ENCODE data around the gene SCN9A. TPM values are rescaled to one million over a fixed set of nuclear protein-coding genes. Genes with fewer than 3 reads are reported as not detected.

Gene SCN9A
- total and polyA plus RNA-seq, 2 of the 8 experiments (the other 6 are each of a cell fraction or from before 2014, with no cell fraction given) = 1.6 to 6.2 TPM

DNA sequence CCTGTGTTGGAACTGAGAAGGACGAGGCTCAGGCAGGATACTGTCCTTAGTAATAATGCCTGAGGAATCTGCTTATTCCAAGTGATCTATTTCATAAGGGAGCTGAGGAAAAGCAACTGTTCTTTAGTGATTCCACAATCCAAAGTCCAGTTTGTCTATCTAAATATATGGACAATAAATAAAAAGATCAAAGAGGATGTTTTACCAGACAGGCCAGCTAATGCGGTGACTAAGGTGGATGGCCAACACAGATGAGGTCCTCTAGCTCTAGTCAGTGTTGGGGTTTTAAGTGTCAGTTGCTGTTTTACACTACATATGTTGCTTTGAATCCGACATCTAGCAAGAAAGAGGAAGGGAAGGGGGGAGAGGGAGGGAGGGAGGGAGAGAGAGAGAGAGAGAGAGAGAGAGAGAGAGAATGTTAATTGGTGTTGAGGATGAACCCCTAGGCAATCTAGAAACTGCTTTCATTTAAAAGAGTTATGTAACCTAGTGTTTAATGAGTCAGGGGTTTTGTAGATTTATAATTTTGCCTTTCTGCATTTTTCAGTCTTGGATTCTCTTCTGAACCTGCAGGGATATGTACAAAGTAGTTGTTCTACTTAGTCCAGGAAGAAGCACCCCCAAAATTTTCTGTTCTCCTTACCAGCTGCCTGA, 220.9 kb downstream of the SCN9A start:
- Histone ChIP-seq H3K14ac (ENCODE audit: insufficient read length) (no peak overlapping the region), H2AFZ (ENCODE audit: low read length) (no peak overlapping the region), H3K27ac (ENCODE audit: low read depth, low read length) (no peak overlapping the region), H4K8ac (ENCODE audit: extremely low read depth, insufficient read depth, low read length) (no peak overlapping the region), H3K4ac (replicated peaks; ENCODE audit: insufficient read length, low read depth, low read length) (no peak overlapping the region), H3K9ac (replicated peaks in 1 of 4; ENCODE audit: extremely low read depth in 1 of 4, low read depth in 3 of 4, low read length in 3 of 4) (no peak overlapping the region), H3K56ac (replicated peaks; ENCODE audit: insufficient read length, low read depth, low read length) (no peak overlapping the region), H3K4me3 (ENCODE audit: extremely low read depth in 1 of 4, insufficient read depth in 2 of 4, low read depth in 3 of 4, low read length in 4 of 4) (no peak overlapping the region), H4K20me1 (replicated peaks in 1 of 2; ENCODE audit: control insufficient read depth in 1 of 2, insufficient read depth in 2 of 2, low read length in 2 of 2) (no peaks in the 10 kb centered on the region), H3K79me1 (ENCODE audit: low read depth, low read length) (no peaks in the 10 kb centered on the region), H3K27me3 (replicated peaks in 1 of 4; ENCODE audit: control insufficient read depth in 3 of 4, extremely low read depth in 1 of 4, insufficient read depth in 3 of 4, low read length in 3 of 4) (no peaks in the 10 kb centered on the region), H3K79me2 (ENCODE audit: control insufficient read depth in 1 of 2, insufficient read depth in 2 of 2, low read length in 2 of 2) (no peaks in the 10 kb centered on the region), H3K23ac (ENCODE audit: insufficient read length) (no peak overlapping the region), H3K4me1 (replicated peaks in 1 of 4; ENCODE audit: control insufficient read depth in 3 of 4, insufficient read depth in 4 of 4, low read length in 3 of 4) (no peaks in the 10 kb centered on the region), H3K36me3 (ENCODE audit: control insufficient read depth in 2 of 4, insufficient read depth in 4 of 4, low read length in 3 of 4) (no peaks in the 10 kb centered on the region), H3K23me2 (ENCODE audit: low read depth, low read length) (no peaks in the 10 kb centered on the region), H2BK5ac (ENCODE audit: low read depth, low read length) (no peak overlapping the region), H2BK15ac (ENCODE audit: low read length) (no peak overlapping the region), H4K5ac (ENCODE audit: insufficient read length, low read depth, low read length) (no peak overlapping the region), H3K9me3 (ENCODE audit: insufficient read depth in 2 of 2, low read depth in 1 of 2, low read length in 1 of 2) (no peaks in the 10 kb centered on the region), H3K4me2 (ENCODE audit: insufficient read depth in 1 of 2, low read depth in 2 of 2, low read length in 2 of 2) (no peak overlapping the region), H2BK20ac (ENCODE audit: low read length) (no peak overlapping the region), H2BK12ac (ENCODE audit: low read depth, low read length) (no peak overlapping the region), H2AK5ac (ENCODE audit: low read depth, low read length) (no peak overlapping the region), H4K91ac (replicated peaks; ENCODE audit: insufficient read length, low read length) (no peak overlapping the region), H3K18ac (ENCODE audit: extremely low read depth, low read length) (no peak overlapping the region), H2BK120ac (replicated peaks; ENCODE audit: low read depth, low read length) (no peak overlapping the region)
- TF ChIP-seq GTF2F1 (IDR thresholded peaks at IDR 0.05; ENCODE audit: borderline replicate concordance, low read depth, low read length) (no peak), CBX5 (IDR thresholded peaks at IDR 0.05; ENCODE audit: low read depth, low read length) (no peak), RFX5 (IDR thresholded peaks at IDR 0.05; ENCODE audit: borderline replicate concordance, low read depth, low read length) (no peak), GABPA (IDR thresholded peaks at IDR 0.05; ENCODE audit: borderline replicate concordance, insufficient read depth, low read length) (no peak), USF2 (IDR thresholded peaks at IDR 0.05; ENCODE audit: low read length) (no peak), SAP30 (IDR thresholded peaks at IDR 0.05; ENCODE audit: insufficient read depth, insufficient replicate concordance, low read length) (no peak), SP2 (IDR thresholded peaks at IDR 0.05; ENCODE audit: low read length) (no peak), ZNF274 (IDR thresholded peaks at IDR 0.05; ENCODE audit: borderline replicate concordance, extremely low read depth, low read length) (no peak)
- FAIRE-seq (no peak), DNase-seq (ENCODE audit: low read depth in 1 of 2, low spot score in 2 of 2) (no peak)
- ChIA-PET CTCF (ENCODE audit: partially characterized antibody) (interaction anchor here (0.6 to 1.4 kb wide), 4 partner anchors 8 to 563 kb away, joined by 3 read pairs; no protein-coding TSS in a partner anchor), POLR2A (ENCODE audit: partially characterized antibody) (interaction anchor here (0.7 kb wide), 1 partner anchor 1551 kb away, joined by 3 read pairs; no protein-coding TSS in a partner anchor)
- WGBS, 2 experiments (ENCODE audit: extremely low coverage in 1 of 2, insufficient coverage in 1 of 2, insufficient read length in 1 of 2, insufficient replicate concordance in 2 of 2, low coverage in 1 of 2, low lambda C conversion rate in 2 of 2, missing lambda C conversion rate in 1 of 2) = 46% methylated on average over 3 of the region's 3 CpGs; no CpG with 5 or more reads in 1 of the 2 experiments

All from H1 (cell line).